Spleen (tissue), 11 donors: ENCODE measurements around the gene PLXNA2. TPM values are rescaled to one million over a fixed set of nuclear protein-coding genes. Genes with fewer than 3 reads are reported as not detected.

Source experiments
- DNase-seq: peaks from one replicate; pipeline ENCODE4 v3.0.0-alpha.2; 2020
- H3K27ac ChIP-seq, 8 donors: fragments of 200-600 bp; sonication (generic) in 7 of 8; 1 replicate in 4 of 8; 2 replicates in 4 of 8; pipeline versions ENCODE4 v1.5.0 to v1.8.0; 2016 to 2021; ENCODE audit warnings: inconsistent platforms in 4 of 8, mild to moderate bottlenecking in 4 of 8, moderate library complexity in 1 of 8
- H3K27me3 ChIP-seq, 7 donors: fragments of 200-600 bp; sonication (generic) in 6 of 7; replicated peaks in 1 of 7; 1 replicate in 4 of 7; 2 replicates in 3 of 7; pipeline versions ENCODE4 v1.5.0 to v1.8.0; 2016 to 2021; ENCODE audit warnings: inconsistent platforms in 3 of 7, mild to moderate bottlenecking in 1 of 7
- H3K36me3 ChIP-seq, 6 donors: fragments of 200-600 bp; sonication (generic) in 5 of 6; 1 replicate in 4 of 6; 2 replicates in 2 of 6; pipeline versions ENCODE4 v1.5.0 to v1.8.0; 2016 to 2021; ENCODE audit warnings: inconsistent platforms in 2 of 6
- H3K4me1 ChIP-seq, 6 donors: fragments of 200-600 bp; sonication (generic) in 5 of 6; 1 replicate in 3 of 6; 2 replicates in 3 of 6; pipeline versions ENCODE4 v1.5.0 to v1.8.0; 2016 to 2021; ENCODE audit warnings: inconsistent platforms in 3 of 6
- H3K4me3 ChIP-seq, 8 donors: fragments of 200-600 bp; sonication (generic) in 7 of 8; 1 replicate in 4 of 8; 2 replicates in 4 of 8; pipeline versions ENCODE4 v1.5.0 to v1.8.0; 2016 to 2021; ENCODE audit warnings: inconsistent platforms in 4 of 8, mild to moderate bottlenecking in 4 of 8, moderate library complexity in 2 of 8
- H3K9me3 ChIP-seq, 8 donors: fragments of 200-600 bp; sonication (generic) in 7 of 8; 1 replicate in 4 of 8; 2 replicates in 4 of 8; pipeline versions ENCODE4 v1.5.0 to v1.8.0; 2016 to 2021; ENCODE audit warnings: inconsistent platforms in 4 of 8
- POLR2A ChIP-seq, 3 donors: fragments of 450-650 bp; IDR thresholded peaks; one replicate each; pipeline ENCODE4 v1.5.1; 2017; ENCODE audit warnings: antibody characterized with exemption in 3 of 3, mild to moderate bottlenecking in 1 of 3
- POLR2AphosphoS5 ChIP-seq, 3 donors: sonication (generic); formaldehyde crosslinking; IDR thresholded peaks; one replicate each; pipeline ENCODE4 v1.5.1; 2017; ENCODE audit warnings: antibody characterized with exemption in 3 of 3
- WGBS, 5 donors: extraction: QIAGEN DNeasy Blood & Tissue Kit in 3 of 5; methylation state at CpG; one replicate each; pipeline versions ENCODE4 v1.1.5 to v1.1.7; 2013 to 2018; 5-methylcytosine and 5-hydroxymethylcytosine counted together
- intact Hi-C: fragments of 100-400 bp; cut with DNase I; formaldehyde crosslinking; loops from one replicate; pipeline ENCODE4 v1.15.0; 2023; ENCODE audit warnings: low total_unique reads
- polyA plus RNA-seq, 3 donors: library from polyadenylated mRNA; stranded (reverse); fragments of 200-250 nt; gene quantifications; one replicate each; pipeline ENCODE4 v1.2.1, GENCODE V29; 2013
- total RNA-seq, 7 donors: library from RNA; depleted of rRNA in 3 of 7; stranded (reverse); fragments of >200 nt in 3 of 7; fragmentation: NEBNext Ultra II Directional in 4 of 7; extraction: Animal tissue kit (Norgen Biotek cat#: 25700) in 4 of 7; gene quantifications; one replicate each; pipeline versions ENCODE4 v1.1.0 to v1.2.1, GENCODE V29; 2016 to 2021
- TF ChIP-seq, protein P1 (sequence below), 11 experiments: fragments of 200-600 bp in 7 of 11; fragments of 450-650 bp in 4 of 11; sonication (generic) in 4 of 11; IDR thresholded peaks in 8 of 11; conservative IDR thresholded peaks in 3 of 11; 1 replicate in 7 of 11; 2 replicates in 4 of 11; pipeline versions ENCODE4 v1.4.0 to v1.8.0; 2016 to 2021; ENCODE audit warnings: antibody characterized with exemption in 11 of 11, inconsistent platforms in 4 of 11, mild to moderate bottlenecking in 1 of 11
- donor health status: healthy with polysubstance abuse.
- donor health status: DM: no; HTN: no; CAD: no; lungs with moderate emphysema.
- donor health status: DM: no; HTN: no; CAD: no.
- donor health status: Bipolar disorder and iron deficiency.
- donor health status: healthy.
- donor health status: DM: no; HTN: no; CAD: no.
- donor health status: DM: yes; HTN: yes; CAD: no.

Gene PLXNA2
- total and polyA plus RNA-seq, 10 donors = 0.93 to 16.9 (median 7.0) TPM

DNA sequence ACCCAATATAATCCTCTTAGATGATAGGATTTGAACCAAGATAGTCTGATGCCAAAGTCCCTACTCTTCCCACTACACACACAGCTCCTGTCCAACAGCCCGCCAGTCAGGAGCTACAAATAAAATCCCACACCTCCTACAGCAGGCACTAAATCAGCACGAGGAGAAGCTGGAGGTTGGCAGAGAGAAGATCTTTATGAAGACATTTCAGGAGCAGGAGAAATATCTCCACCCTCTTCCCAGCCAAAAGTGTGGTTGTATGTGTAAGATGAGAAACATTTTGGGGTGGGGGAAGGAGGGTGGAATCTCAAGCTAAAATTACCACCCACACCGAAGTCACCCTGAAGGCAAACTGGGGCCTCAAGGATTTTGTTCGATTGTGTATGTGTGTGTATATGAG, 54.5 kb downstream of the PLXNA2 start:
- H3K4me1 ChIP-seq = peaks cover 0 to 1% (median 0%) of the 10 kb centered on the region in 6 donors
- no peak overlapping the region for H3K4me3 ChIP-seq
- intact Hi-C loops = no loop called here
- TF ChIP-seq, protein P1, sequence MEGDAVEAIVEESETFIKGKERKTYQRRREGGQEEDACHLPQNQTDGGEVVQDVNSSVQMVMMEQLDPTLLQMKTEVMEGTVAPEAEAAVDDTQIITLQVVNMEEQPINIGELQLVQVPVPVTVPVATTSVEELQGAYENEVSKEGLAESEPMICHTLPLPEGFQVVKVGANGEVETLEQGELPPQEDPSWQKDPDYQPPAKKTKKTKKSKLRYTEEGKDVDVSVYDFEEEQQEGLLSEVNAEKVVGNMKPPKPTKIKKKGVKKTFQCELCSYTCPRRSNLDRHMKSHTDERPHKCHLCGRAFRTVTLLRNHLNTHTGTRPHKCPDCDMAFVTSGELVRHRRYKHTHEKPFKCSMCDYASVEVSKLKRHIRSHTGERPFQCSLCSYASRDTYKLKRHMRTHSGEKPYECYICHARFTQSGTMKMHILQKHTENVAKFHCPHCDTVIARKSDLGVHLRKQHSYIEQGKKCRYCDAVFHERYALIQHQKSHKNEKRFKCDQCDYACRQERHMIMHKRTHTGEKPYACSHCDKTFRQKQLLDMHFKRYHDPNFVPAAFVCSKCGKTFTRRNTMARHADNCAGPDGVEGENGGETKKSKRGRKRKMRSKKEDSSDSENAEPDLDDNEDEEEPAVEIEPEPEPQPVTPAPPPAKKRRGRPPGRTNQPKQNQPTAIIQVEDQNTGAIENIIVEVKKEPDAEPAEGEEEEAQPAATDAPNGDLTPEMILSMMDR (IDR thresholded peaks at IDR 0.05 in 8 of 11, conservative IDR thresholded peaks at IDR 0.05 in 3 of 11) = no peak
- TF ChIP-seq POLR2AphosphoS5 (IDR thresholded peaks at IDR 0.05) (no peak), POLR2A (IDR thresholded peaks at IDR 0.05) (no peak)
- H3K27ac ChIP-seq = no peak overlapping the region
- no peaks in the 10 kb centered on the region for H3K36me3 ChIP-seq
- H3K27me3 ChIP-seq = no peaks in the 10 kb centered on the region
- WGBS, 5 donors = 76 to 92% (median 87%) methylated on average over 4 of the region's 4 CpGs
- H3K9me3 ChIP-seq = no peaks in the 10 kb centered on the region
- DNase-seq = no peak

DNA sequence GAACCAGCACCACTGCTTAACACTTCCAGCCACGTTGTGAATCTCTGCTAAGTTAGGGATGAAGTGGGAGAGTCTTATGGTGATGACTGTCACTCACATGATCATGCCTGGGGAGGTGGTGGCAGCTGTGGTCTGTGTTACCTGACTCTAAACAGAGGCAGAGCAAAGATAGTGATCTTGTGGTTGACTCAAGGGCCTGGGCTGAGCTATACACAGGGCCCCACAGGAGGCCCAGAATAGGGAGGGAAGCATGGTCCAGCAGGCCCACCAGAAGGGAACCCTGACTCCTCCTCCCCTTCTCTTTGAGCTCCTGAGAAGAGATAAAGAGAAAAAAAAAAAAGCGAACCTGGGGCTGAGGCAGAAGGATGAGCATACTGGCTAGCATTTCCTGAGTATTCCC, 55.0 kb downstream of the PLXNA2 start:
- Histone ChIP-seq H3K4me3 (no peak overlapping the region), H3K27ac (no peak overlapping the region), H3K36me3 (no peaks in the 10 kb centered on the region), H3K27me3 (no peaks in the 10 kb centered on the region), H3K9me3 (no peaks in the 10 kb centered on the region), H3K4me1 (peaks cover 0 to 7% (median 0%) of the 10 kb centered on the region in 6 donors)
- no peak for DNase-seq
- intact Hi-C loops = no loop called here
- no peak for TF ChIP-seq POLR2AphosphoS5 (IDR thresholded peaks at IDR 0.05)
- TF ChIP-seq, protein P1 (IDR thresholded peaks at IDR 0.05 in 8 of 11, conservative IDR thresholded peaks at IDR 0.05 in 3 of 11) = no peak
- no peak for TF ChIP-seq POLR2A (IDR thresholded peaks at IDR 0.05)
- 22 to 37% (median 28%) methylated on average over 2 of the region's 2 CpGs for WGBS, 5 donors

DNA sequence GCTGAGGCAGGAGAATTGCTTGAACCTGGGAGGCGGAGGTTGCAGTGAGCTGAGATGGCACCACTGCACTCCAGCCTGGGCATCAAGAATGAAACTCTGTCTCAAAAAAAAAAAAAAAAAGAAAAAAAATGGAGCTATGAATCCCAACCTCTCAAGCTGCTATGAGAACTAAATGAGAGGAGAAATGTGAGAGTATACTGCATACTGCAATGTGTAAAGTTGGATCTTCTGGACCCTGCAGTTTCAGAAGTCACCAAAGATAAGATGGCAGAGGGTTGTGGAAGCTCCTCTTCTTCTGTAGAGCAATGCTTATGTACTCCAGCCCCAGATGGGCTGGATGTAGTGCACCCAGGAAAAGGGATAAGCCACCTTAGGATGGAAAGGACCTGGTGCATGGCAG, 55.6 kb downstream of the PLXNA2 start:
- Histone ChIP-seq H3K9me3 (no peaks in the 10 kb centered on the region), H3K27me3 (no peaks in the 10 kb centered on the region), H3K4me1 (peaks cover 0 to 10% (median 0%) of the 10 kb centered on the region in 6 donors), H3K36me3 (no peaks in the 10 kb centered on the region), H3K27ac (no peak overlapping the region), H3K4me3 (no peak overlapping the region)
- WGBS, 5 donors = 94 to 100% (median 100%) methylated on average over 1 of the region's 1 CpG
- DNase-seq = no peak
- intact Hi-C loops = no loop called here
- TF ChIP-seq, protein P1 (IDR thresholded peaks at IDR 0.05 in 8 of 11, conservative IDR thresholded peaks at IDR 0.05 in 3 of 11) = no peak

DNA sequence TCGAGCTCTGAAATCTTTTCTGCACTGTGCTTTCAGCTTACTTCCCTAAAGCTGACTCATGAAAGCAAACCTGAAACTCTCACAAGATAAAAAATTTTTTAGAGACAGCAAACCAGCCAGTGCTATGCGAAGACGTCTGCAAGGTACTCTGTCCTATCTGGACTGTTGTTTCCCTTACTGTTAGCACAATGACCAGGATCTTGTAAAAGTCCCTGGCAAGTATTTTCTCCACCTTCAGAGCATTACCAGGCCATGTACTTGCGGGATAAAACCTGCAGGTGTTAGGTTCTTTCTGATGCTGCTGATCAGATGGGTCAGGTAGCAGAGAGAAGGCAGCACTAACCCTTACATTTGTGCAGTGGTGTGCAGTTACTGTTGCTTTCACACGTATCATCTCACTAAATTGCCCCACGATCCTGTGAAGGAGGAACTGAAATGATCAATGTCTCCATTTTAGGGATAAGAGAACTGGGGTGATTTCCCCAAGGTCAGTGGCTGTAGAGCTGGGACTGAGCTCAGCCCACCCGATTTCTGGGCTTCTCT, 56.6 kb downstream of the PLXNA2 start:
- WGBS, 5 donors = 46 to 57% (median 51%) methylated on average over 7 of the region's 7 CpGs
- H3K9me3 ChIP-seq = no peaks in the 10 kb centered on the region
- H3K27me3 ChIP-seq = no peaks in the 10 kb centered on the region
- TF ChIP-seq, protein P1 (IDR thresholded peaks at IDR 0.05 in 8 of 11, conservative IDR thresholded peaks at IDR 0.05 in 3 of 11) = no peak
- no peak for TF ChIP-seq POLR2AphosphoS5 (IDR thresholded peaks at IDR 0.05)
- no peak for TF ChIP-seq POLR2A (IDR thresholded peaks at IDR 0.05)
- H3K36me3 ChIP-seq = no peaks in the 10 kb centered on the region
- H3K27ac ChIP-seq = no peak overlapping the region
- peaks cover 0 to 10% (median 0%) of the 10 kb centered on the region in 6 donors for H3K4me1 ChIP-seq
- H3K4me3 ChIP-seq = no peak overlapping the region
- intact Hi-C loops = no loop called here
- DNase-seq = no peak
